Measurements from ENCODE around the gene IL1RL2. TPM values are rescaled to one million over a fixed set of nuclear protein-coding genes. Genes with fewer than 3 reads are reported as not detected.

IL1RL2 gene
- total RNA-seq, 4 donors from 2014 or later, result 2.2 to 6.2 (median 3.7) TPM

- intact Hi-C loops (cut with DNase I), result no loop called here
- Histone ChIP-seq H3K4me1 (peaks cover 50 to 71% of the 10 kb centered on the region in 2 donors), H3K9me3 (no peaks in the 10 kb centered on the region), H3K4me3 (replicated peaks in 1 of 3) (no peak overlapping the region), H3K27me3 (no peaks in the 10 kb centered on the region), H3K36me3 (no peaks in the 10 kb centered on the region), H3K27ac (peak overlapping the region; percentile 91 to 98 (median 97))
- 53 to 54% methylated on average over 7 of the region's 7 CpGs for WGBS, 2 donors
- TF ChIP-seq, protein P1, sequence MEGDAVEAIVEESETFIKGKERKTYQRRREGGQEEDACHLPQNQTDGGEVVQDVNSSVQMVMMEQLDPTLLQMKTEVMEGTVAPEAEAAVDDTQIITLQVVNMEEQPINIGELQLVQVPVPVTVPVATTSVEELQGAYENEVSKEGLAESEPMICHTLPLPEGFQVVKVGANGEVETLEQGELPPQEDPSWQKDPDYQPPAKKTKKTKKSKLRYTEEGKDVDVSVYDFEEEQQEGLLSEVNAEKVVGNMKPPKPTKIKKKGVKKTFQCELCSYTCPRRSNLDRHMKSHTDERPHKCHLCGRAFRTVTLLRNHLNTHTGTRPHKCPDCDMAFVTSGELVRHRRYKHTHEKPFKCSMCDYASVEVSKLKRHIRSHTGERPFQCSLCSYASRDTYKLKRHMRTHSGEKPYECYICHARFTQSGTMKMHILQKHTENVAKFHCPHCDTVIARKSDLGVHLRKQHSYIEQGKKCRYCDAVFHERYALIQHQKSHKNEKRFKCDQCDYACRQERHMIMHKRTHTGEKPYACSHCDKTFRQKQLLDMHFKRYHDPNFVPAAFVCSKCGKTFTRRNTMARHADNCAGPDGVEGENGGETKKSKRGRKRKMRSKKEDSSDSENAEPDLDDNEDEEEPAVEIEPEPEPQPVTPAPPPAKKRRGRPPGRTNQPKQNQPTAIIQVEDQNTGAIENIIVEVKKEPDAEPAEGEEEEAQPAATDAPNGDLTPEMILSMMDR (IDR thresholded peaks at IDR 0.05), result no peak
- TF ChIP-seq POLR2A (IDR thresholded peaks at IDR 0.05), result no peak
- DNase-seq, result no peak
Measured at GRCh38 chr2:102226612-102227391, 40.0 kb downstream of the IL1RL2 start.

- Histone ChIP-seq H3K36me3 (no peaks in the 10 kb centered on the region), H3K4me3 (replicated peaks in 1 of 3) (no peak overlapping the region), H3K4me1 (peaks cover 56 to 81% of the 10 kb centered on the region in 2 donors), H3K27me3 (no peaks in the 10 kb centered on the region), H3K27ac (peak overlapping the region; percentile 88 to 98 (median 97)), H3K9me3 (no peaks in the 10 kb centered on the region)
- WGBS, 2 donors, result 49 to 50% methylated on average over 6 of the region's 6 CpGs
- DNase-seq, result peak; percentile 51 to 61
- intact Hi-C loops (cut with DNase I), result no loop called here
- TF ChIP-seq, protein P1 (IDR thresholded peaks at IDR 0.05), result no peak
- TF ChIP-seq POLR2A (IDR thresholded peaks at IDR 0.05), result no peak
Measured at GRCh38 chr2:102229141-102229769, 42.4 kb downstream of the IL1RL2 start.

DNA sequence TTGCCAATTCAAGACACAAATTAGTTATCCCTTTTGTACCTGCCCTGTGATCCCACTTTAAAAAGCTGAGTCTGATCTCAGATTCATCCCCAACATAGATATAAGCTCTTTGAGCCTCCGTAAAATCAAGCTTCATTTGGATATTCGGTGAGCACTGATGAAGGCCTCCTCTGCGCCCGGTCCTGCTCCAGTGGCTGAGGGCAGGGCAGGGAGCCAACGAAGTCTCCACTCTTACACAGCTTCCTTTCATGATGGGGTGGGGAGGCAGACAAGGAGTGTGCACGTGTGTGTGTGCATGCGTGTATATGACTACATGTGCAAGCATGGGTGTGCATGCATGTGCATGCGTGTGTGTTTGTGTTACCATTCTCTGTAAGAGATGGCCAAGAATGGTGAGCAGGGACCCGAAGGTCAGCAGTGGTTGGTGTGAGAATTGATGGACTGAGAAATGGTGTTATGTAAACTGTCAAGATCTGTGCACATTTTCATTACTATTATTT, 43.6 kb downstream of the IL1RL2 start:
- Histone ChIP-seq H3K27ac (peak overlapping the region; percentile 88 to 98 (median 97)), H3K4me1 (peaks cover 51 to 71% of the 10 kb centered on the region in 2 donors), H3K4me3 (replicated peaks in 1 of 3) (no peak overlapping the region), H3K9me3 (no peaks in the 10 kb centered on the region), H3K27me3 (no peaks in the 10 kb centered on the region), H3K36me3 (no peaks in the 10 kb centered on the region)
- 34 to 49% methylated on average over 9 of the region's 9 CpGs for WGBS, 2 donors
- intact Hi-C loops (cut with DNase I), result no loop called here
- peak; percentile 92 to 93 for DNase-seq
- TF ChIP-seq, protein P1 (IDR thresholded peaks at IDR 0.05), result no peak
- TF ChIP-seq POLR2A (IDR thresholded peaks at IDR 0.05), result no peak

GRCh38 chr2:102233132-102233884, 46.5 kb downstream of the IL1RL2 start:
- 94 to 96% methylated on average over 11 of the region's 11 CpGs for WGBS, 2 donors
- no peaks in the 10 kb centered on the region for H3K27me3 ChIP-seq
- no peak for DNase-seq
- peaks cover 29 to 49% of the 10 kb centered on the region in 2 donors for H3K4me1 ChIP-seq
- H3K27ac ChIP-seq, result peak overlapping the region in 2 of 3 donors; percentile 2 to 21
- no peaks in the 10 kb centered on the region for H3K9me3 ChIP-seq
- intact Hi-C loops (cut with DNase I), result no loop called here
- TF ChIP-seq, protein P1 (IDR thresholded peaks at IDR 0.05), result no peak
- no peak for TF ChIP-seq POLR2A (IDR thresholded peaks at IDR 0.05)
- no peaks in the 10 kb centered on the region for H3K36me3 ChIP-seq
- H3K4me3 ChIP-seq (replicated peaks in 1 of 3), result no peak overlapping the region

Data from thyroid gland (tissue), 4 donors.